ENCODE results near the gene OR7A17. TPM values are rescaled to one million over a fixed set of nuclear protein-coding genes. Genes with fewer than 3 reads are reported as not detected.

OR7A17 gene
- total RNA-seq, 2 experiments from 2014 or later, result not detected

- intact Hi-C loops (cut with micrococcal nuclease), result no loop called here
- no peaks in the 10 kb centered on the region for H3K4me1 Mint-ChIP-seq (ENCODE audit: low read depth)
- H3K9me3 Mint-ChIP-seq, result no peaks in the 10 kb centered on the region
- CTCF ChIA-PET, result interaction anchor here (0.6 kb wide), 1 partner anchor 182 kb away, joined by 4 read pairs; no protein-coding TSS in a partner anchor
- peaks cover 9% of the 10 kb centered on the region for H3K27me3 Mint-ChIP-seq (ENCODE audit: low read depth)
- no peaks in the 10 kb centered on the region for H3K36me3 Mint-ChIP-seq (ENCODE audit: low read depth)
- DNase-seq, result no peak
- H3K27ac Mint-ChIP-seq, result no peak overlapping the region
- H3K4me3 Mint-ChIP-seq, result no peak overlapping the region
These were observed 42.8 kb downstream of the OR7A17 start for GRCh38 chr19:14843169-14843568.

- Mint-ChIP-seq H3K9me3 (no peaks in the 10 kb centered on the region), H3K4me1 (ENCODE audit: low read depth) (no peaks in the 10 kb centered on the region)
- intact Hi-C loops (cut with micrococcal nuclease), result no loop called here
These were observed 45.7 kb downstream of the OR7A17 start for GRCh38 chr19:14840206-14840605.

GRCh38 chr19:14837391-14837790 is 48.5 kb downstream of the OR7A17 start:
- intact Hi-C loops (cut with micrococcal nuclease), result no loop called here
- Mint-ChIP-seq H3K9me3 (no peaks in the 10 kb centered on the region), H3K27ac (no peak overlapping the region), H3K4me1 (ENCODE audit: low read depth) (no peaks in the 10 kb centered on the region), H3K36me3 (ENCODE audit: low read depth) (no peaks in the 10 kb centered on the region), H3K27me3 (ENCODE audit: low read depth) (no peaks in the 10 kb centered on the region), H3K4me3 (no peak overlapping the region)
- CTCF ChIA-PET, result no interaction called here
- DNase-seq, result no peak

More at GRCh38 chr19:14840206-14840605, 45.7 kb downstream of the OR7A17 start:
- Mint-ChIP-seq H3K27me3 (ENCODE audit: low read depth) (peaks cover 7% of the 10 kb centered on the region), H3K27ac (no peak overlapping the region), H3K36me3 (ENCODE audit: low read depth) (no peaks in the 10 kb centered on the region), H3K4me3 (no peak overlapping the region)
- no peak for DNase-seq
- CTCF ChIA-PET, result no interaction called here

GRCh38 chr19:14835011-14835410 is 50.9 kb downstream of the OR7A17 start, which contains the start of the genes OR7A5 and OR7C1:
Gene OR7A5, minus strand, starts transcription at chr19:14835185. Its CDS starts 6,944 bp downstream, at chr19:14828241.
Gene OR7C1, minus strand, starts transcription at chr19:14835185. Its CDS starts 35,049 bp downstream, at chr19:14800136.
- H3K36me3 Mint-ChIP-seq (ENCODE audit: low read depth), result no peaks in the 10 kb centered on the region
- no peak for DNase-seq
- H3K4me1 Mint-ChIP-seq (ENCODE audit: low read depth), result no peaks in the 10 kb centered on the region
- no peaks in the 10 kb centered on the region for H3K27me3 Mint-ChIP-seq (ENCODE audit: low read depth)
- no peak within 1 kb of the TSS for H3K4me3 Mint-ChIP-seq
- no peak within 1 kb of the TSS for H3K27ac Mint-ChIP-seq
- intact Hi-C loops (cut with micrococcal nuclease), result no loop called here
- no peaks in the 10 kb centered on the region for H3K9me3 Mint-ChIP-seq
- CTCF ChIA-PET, result no interaction called here

GRCh38 chr19:14830702-14831101 is 55.2 kb downstream of the OR7A17 start:
- intact Hi-C loops (cut with micrococcal nuclease), result no loop called here
- CTCF ChIA-PET, result no interaction called here

More at GRCh38 chr19:14830702-14831101, 55.2 kb downstream of the OR7A17 start:
- peaks cover 18% of the 10 kb centered on the region for H3K27me3 Mint-ChIP-seq (ENCODE audit: low read depth)
- H3K4me3 Mint-ChIP-seq, result no peak overlapping the region
- H3K27ac Mint-ChIP-seq, result no peak overlapping the region
- H3K4me1 Mint-ChIP-seq (ENCODE audit: low read depth), result no peaks in the 10 kb centered on the region
- no peak for DNase-seq
- H3K36me3 Mint-ChIP-seq (ENCODE audit: low read depth), result no peaks in the 10 kb centered on the region
- H3K9me3 Mint-ChIP-seq, result no peaks in the 10 kb centered on the region

Other genes starting within 250 kb of the OR7A17 start
- not detected for gene ADGRE3, start 211.3 kb downstream of the OR7A17 start, total RNA-seq
- 10 to 100 TPM; 28.6 to 31.7 TPM for gene ZNF333, start 196.1 kb downstream of the OR7A17 start, total RNA-seq
- gene ADGRE2, start 107.6 kb downstream of the OR7A17 start, total RNA-seq, result under 1 TPM; 0.40 to 0.45 TPM
- gene OR7A5, start 50.9 kb downstream of the OR7A17 start, total RNA-seq, result not detected
- not detected for gene OR7C1, start 50.9 kb downstream of the OR7A17 start, total RNA-seq
- not detected for gene OR7A10, start 37.2 kb downstream of the OR7A17 start, total RNA-seq
- not detected for gene OR7C2, start 55.4 kb upstream of the OR7A17 start, total RNA-seq
- not detected for gene SLC1A6, start 93.7 kb upstream of the OR7A17 start, total RNA-seq
- gene CASP14, start 163.3 kb upstream of the OR7A17 start, total RNA-seq, result not detected
- not detected for gene OR1I1, start 196.1 kb upstream of the OR7A17 start, total RNA-seq
- gene SYDE1, start 221.3 kb upstream of the OR7A17 start, total RNA-seq, result 1 to 10 TPM in 1 of 2 experiments, under 1 TPM in 1; 0.67 to 1.1 TPM